ENCODE measurements around the gene OR9I1.

Gene OR9I1

GRCh38 chr11:58125469-58125868 is at the start of gene OR9I1:
Gene OR9I1 (minus strand): TSS chr11:58125530. CDS start chr11:58119444, 6,086 bp downstream.
- DNase-seq, result no peak

- no peak for DNase-seq
Measured at GRCh38 chr11:58165504-58166106, 40.3 kb upstream of the OR9I1 start.

- DNase-seq, result no peak
Measured at GRCh38 chr11:58164990-58165389, 39.7 kb upstream of the OR9I1 start.

GRCh38 chr11:58164389-58164788 is 39.1 kb upstream of the OR9I1 start:
- no peak for DNase-seq

GRCh38 chr11:58152781-58153180 is 27.5 kb upstream of the OR9I1 start:
- no peak for DNase-seq

- DNase-seq, result no peak
Measured at GRCh38 chr11:58142761-58143160, 17.4 kb upstream of the OR9I1 start.

GRCh38 chr11:58135171-58135570 is 9.8 kb upstream of the OR9I1 start:
- DNase-seq, result no peak

- no peak for DNase-seq
Measured at GRCh38 chr11:58134151-58134550, 8.8 kb upstream of the OR9I1 start.

- no peak for DNase-seq
Measured at GRCh38 chr11:58133309-58134076, 8.2 kb upstream of the OR9I1 start.

- no peak for DNase-seq
Measured at GRCh38 chr11:58127350-58127749, 2.0 kb upstream of the OR9I1 start.

GRCh38 chr11:58121096-58121495 is 4.2 kb downstream of the OR9I1 start:
- no peak for DNase-seq

- no peak for DNase-seq
Measured at GRCh38 chr11:58097437-58097836, 27.9 kb downstream of the OR9I1 start.

GRCh38 chr11:58086528-58086927 is 38.8 kb downstream of the OR9I1 start:
- DNase-seq, result no peak

GRCh38 chr11:58075781-58076180 is 49.5 kb downstream of the OR9I1 start:
- no peak for DNase-seq

GRCh38 chr11:58070585-58070984 is 54.7 kb downstream of the OR9I1 start:
- no peak for DNase-seq

GRCh38 chr11:58068655-58069054 is 56.7 kb downstream of the OR9I1 start:
- no peak for DNase-seq

- DNase-seq, result no peak
Measured at GRCh38 chr11:58067685-58068084, 57.6 kb downstream of the OR9I1 start.

Measured in SHP77 treated with DMSO at 0.1 percent for 48 hours (cell line).